HCT116 (cell line): ENCODE results near the gene TYW1. TPM values are rescaled to one million over a fixed set of nuclear protein-coding genes. Genes with fewer than 3 reads are reported as not detected.
"Not testable (repeated sequence)": the region's sequence is repeated elsewhere in the genome, so short reads cannot be mapped to it uniquely, and the experiment has no call there.

Experiments
- ATAC-seq: fragments of 200-7000 bp; cut with Tn5 transposase; 2 replicates; pipeline ENCODE4 v1.9.1; 2020; ENCODE audit warnings: mild to moderate bottlenecking, moderate library complexity
- BruUV-seq: library from RNA; stranded (reverse); fragments of 400-500 nt; replicated peaks from 2 replicates; lab custom pipeline; 2021; lab: Mats Ljungman, UMichigan
- CTCF ChIA-PET: fragments of 300-600 bp; sonication (Branson Sonifier 250); formaldehyde crosslinking; loops from one replicate; lab custom pipeline; 2021; ENCODE audit warnings: antibody characterized with exemption; lab: Charles Lee
- POLR2A ChIA-PET: fragments of 300-600, 350-600 bp; sonication (Branson Sonifier 250); formaldehyde crosslinking; loops from one replicate; lab custom pipeline; 2021; ENCODE audit warnings: antibody characterized with exemption; lab: Charles Lee
- RAD21 ChIA-PET, 2 experiments: fragments of 300-600 bp; sonication (Branson Sonifier 250); formaldehyde crosslinking; loops; one replicate each; lab custom pipeline; 2023; ENCODE audit warnings: low total read pairs in 2 of 2; ENCODE audit not compliant: uncharacterized antibody in 2 of 2, unreplicated experiment in 2 of 2, low non-redundant PET in 1 of 2; lab: Charles Lee
- DNase-seq: peaks from one replicate; pipeline ENCODE4 v3.0.0-alpha.2; 2010; ENCODE audit warnings: low read depth, low spot score
- H2AFZ ChIP-seq: fragments of 200-600 bp; shearing (Covaris generic), sonication (generic); 2 replicates; pipeline ENCODE4 v1.6.1; 2017; ENCODE audit warnings: low read depth, mixed run types, mixed read lengths, antibody characterized with exemption, low read length; ENCODE audit not compliant: poor library complexity, severe bottlenecking
- H3K27ac ChIP-seq: 2 replicates; pipeline ENCODE4 v1.5.1; 2012; ENCODE audit warnings: low read depth, low read length
- H3K27me3 ChIP-seq: fragments of 200-600 bp; sonication (generic); 2 replicates; pipeline ENCODE4 v1.6.1; 2016; ENCODE audit warnings: mixed run types, low read length, mixed read lengths; ENCODE audit not compliant: insufficient read depth
- H3K36me3 ChIP-seq, 2 experiments: fragments of 200-500 bp in 1 of 2; fragments of 200-600 bp in 1 of 2; sonication (Bioruptor generic) in 1 of 2; sonication (generic) in 1 of 2; 2 replicates each; pipeline versions ENCODE4 v1.5.1 to v1.6.1; 2014 to 2016; ENCODE audit warnings: low read length in 2 of 2, inconsistent platforms in 1 of 2, mixed read lengths in 1 of 2, mixed run types in 1 of 2; ENCODE audit not compliant: insufficient read depth in 2 of 2, control insufficient read depth in 1 of 2
- H3K4me1 ChIP-seq, 2 experiments: fragments of 200-600 bp in 1 of 2; sonication (generic) in 1 of 2; 2 replicates each; pipeline versions ENCODE4 v1.5.1 to v1.6.1; 2012 to 2017; ENCODE audit warnings: low read length in 2 of 2, inconsistent platforms in 1 of 2, mild to moderate bottlenecking in 1 of 2, mixed read lengths in 1 of 2, mixed run types in 1 of 2, moderate library complexity in 1 of 2; ENCODE audit not compliant: insufficient read depth in 2 of 2, control insufficient read depth in 1 of 2
- H3K4me2 ChIP-seq: fragments of 200-600 bp; sonication (generic); 2 replicates; pipeline ENCODE4 v1.6.1; 2017; ENCODE audit warnings: mixed run types, low read length, mixed read lengths
- H3K4me3 ChIP-seq, 2 experiments: fragments of 200-600 bp in 1 of 2; sonication (generic) in 1 of 2; replicated peaks in 1 of 2; 2 replicates each; pipeline ENCODE4 v1.5.1; 2011 to 2016; ENCODE audit warnings: low read length in 2 of 2, control low read depth in 1 of 2, low read depth in 1 of 2, mild to moderate bottlenecking in 1 of 2, mixed read lengths in 1 of 2, mixed run types in 1 of 2
- H3K79me2 ChIP-seq: fragments of 200-600 bp; sonication (generic); 2 replicates; pipeline ENCODE4 v1.6.1; 2017; ENCODE audit warnings: mild to moderate bottlenecking, mixed run types, low read length, moderate library complexity, mixed read lengths; ENCODE audit not compliant: insufficient read depth
- H3K9ac ChIP-seq: fragments of 200-600 bp; sonication (generic); 2 replicates; pipeline ENCODE4 v1.6.1; 2016; ENCODE audit warnings: low read length, mixed read lengths
- H3K9me2 ChIP-seq: fragments of 200-600 bp; sonication (generic), shearing (Covaris generic); 2 replicates; pipeline ENCODE4 v1.6.1; 2017; ENCODE audit warnings: mixed run types, mild to moderate bottlenecking, moderate library complexity; ENCODE audit not compliant: insufficient read depth
- H3K9me3 ChIP-seq, 2 experiments: fragments of 200-500 bp in 1 of 2; fragments of 200-600 bp in 1 of 2; sonication (Bioruptor generic) in 1 of 2; sonication (generic) in 1 of 2; 2 replicates each; pipeline ENCODE4 v1.6.1; 2014 to 2017; ENCODE audit warnings: low read length in 2 of 2, mixed read lengths in 2 of 2, inconsistent platforms in 1 of 2, low read depth in 1 of 2, mild to moderate bottlenecking in 1 of 2, mixed run types in 1 of 2, moderate library complexity in 1 of 2; ENCODE audit not compliant: control insufficient read depth in 1 of 2, insufficient read depth in 1 of 2
- H4K20me1 ChIP-seq: fragments of 200-600 bp; sonication (generic), shearing (Covaris generic); 2 replicates; pipeline ENCODE4 v1.6.1; 2017; ENCODE audit warnings: mixed run types, mild to moderate bottlenecking, moderate library complexity; ENCODE audit not compliant: insufficient read depth
- CBX3 ChIP-seq: IDR thresholded peaks from 2 replicates; pipeline ENCODE4 v1.6.1; 2012; ENCODE audit warnings: low read depth
- EGR1 ChIP-seq: IDR thresholded peaks from 2 replicates; pipeline ENCODE4 v1.6.1; 2012; ENCODE audit warnings: low read depth
- ELF1 ChIP-seq: IDR thresholded peaks from 2 replicates; pipeline ENCODE4 v1.6.1; 2012; ENCODE audit warnings: low read depth, borderline replicate concordance
- EZH2 ChIP-seq: fragments of 200-600 bp; sonication (generic); IDR thresholded peaks from 2 replicates; pipeline ENCODE4 v1.6.1; 2017; ENCODE audit warnings: antibody characterized with exemption, mixed run types
- EZH2phosphoT487 ChIP-seq: fragments of 200-600 bp; IDR thresholded peaks from 2 replicates; pipeline ENCODE4 v1.6.1; 2018; ENCODE audit warnings: antibody characterized with exemption, borderline replicate concordance
- FOSL1 ChIP-seq: IDR thresholded peaks from 2 replicates; pipeline ENCODE4 v1.6.1; 2012; ENCODE audit warnings: low read depth
- JUND ChIP-seq: IDR thresholded peaks from 2 replicates; pipeline ENCODE4 v1.6.1; 2012
- POLR2A ChIP-seq: IDR thresholded peaks from 2 replicates; pipeline ENCODE4 v1.7.0; 2011; ENCODE audit warnings: borderline replicate concordance; ENCODE audit not compliant: insufficient read depth, insufficient read length; ENCODE audit errors: extremely low read depth
- POLR2AphosphoS5 ChIP-seq: IDR thresholded peaks from 2 replicates; pipeline ENCODE4 v1.6.1; 2011; ENCODE audit warnings: mild to moderate bottlenecking, low read depth, low read length, moderate library complexity
- SIN3A ChIP-seq: IDR thresholded peaks from 2 replicates; pipeline ENCODE4 v1.6.1; 2012; ENCODE audit warnings: low read depth
- SP1 ChIP-seq: IDR thresholded peaks from 2 replicates; pipeline ENCODE4 v1.6.1; 2012; ENCODE audit warnings: low read depth
- SRF ChIP-seq: IDR thresholded peaks from 2 replicates; pipeline ENCODE4 v1.6.1; 2012; ENCODE audit warnings: low read depth
- TCF7L2 ChIP-seq: IDR thresholded peaks from 2 replicates; pipeline ENCODE4 v1.7.0; 2011; ENCODE audit warnings: borderline replicate concordance, inconsistent platforms; ENCODE audit not compliant: insufficient read depth, insufficient read length; ENCODE audit errors: extremely low read depth
- YY1 ChIP-seq: IDR thresholded peaks from 2 replicates; pipeline ENCODE4 v1.6.1; 2011; ENCODE audit warnings: low read length, low read depth, moderate library complexity, mild to moderate bottlenecking; ENCODE audit not compliant: insufficient replicate concordance; ENCODE audit errors: extremely low read depth
- ZFX ChIP-seq: fragments of 450-650 bp; IDR thresholded peaks from 2 replicates; pipeline ENCODE4 v1.6.1; 2017
- ZNF274 ChIP-seq: fragments of 200-500 bp; sonication (Bioruptor generic); IDR thresholded peaks from 2 replicates; pipeline ENCODE4 v1.6.1; 2014; ENCODE audit warnings: mild to moderate bottlenecking, low read depth, low read length, inconsistent platforms
- intact Hi-C: fragments of 100-400 bp; cut with micrococcal nuclease; formaldehyde crosslinking; loops from 2 replicates; pipeline ENCODE4 v1.10.0; 2022
- total RNA-seq: library from RNA; stranded (reverse); gene quantifications from one replicate; pipeline ENCODE4 v1.2.1, GENCODE V29; 2021; ENCODE audit not compliant: unreplicated experiment
- TF ChIP-seq, protein P1 (sequence below): IDR thresholded peaks from 2 replicates; pipeline ENCODE4 v1.6.1; 2012
- TF ChIP-seq, protein P2 (sequence below), 3 experiments: fragments of 200-600 bp in 1 of 3; sonication (generic) in 1 of 3; IDR thresholded peaks in 2 of 3; conservative IDR thresholded peaks in 1 of 3; 2 replicates each; pipeline ENCODE4 v1.5.1; 2012 to 2017; ENCODE audit warnings: low read depth in 2 of 3, low read length in 2 of 3, antibody characterized with exemption in 1 of 3, borderline replicate concordance in 1 of 3, control low read depth in 1 of 3, mild to moderate bottlenecking in 1 of 3, mixed read lengths in 1 of 3, mixed run types in 1 of 3, moderate library complexity in 1 of 3; ENCODE audit not compliant: insufficient read depth in 1 of 3

The TYW1 gene
- total RNA-seq, 1 experiment from 2014 or later, result 16.6 TPM

DNA sequence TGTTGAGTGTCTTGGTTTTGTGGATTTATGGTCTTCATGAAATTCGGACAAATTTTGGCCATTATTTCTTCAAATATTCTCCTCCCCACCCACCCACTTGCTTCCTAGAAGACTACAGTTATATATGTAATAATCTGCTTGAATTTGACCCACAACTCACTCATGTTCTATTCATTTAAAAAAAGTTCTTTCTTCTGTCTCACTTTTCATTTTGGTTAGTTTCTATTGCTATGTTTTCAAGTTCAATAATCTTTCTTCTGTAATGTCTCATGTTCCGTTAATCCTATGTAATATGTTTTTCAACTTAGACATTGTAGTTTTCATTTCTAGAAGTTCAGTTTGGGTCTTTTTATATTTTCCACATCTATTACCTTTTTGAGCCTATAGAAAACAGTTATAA is 55.5 kb downstream of the TYW1 start:
- H3K9me3 ChIP-seq, H3K9me2 ChIP-seq, H3K4me2 ChIP-seq, H2AFZ ChIP-seq, BruUV-seq, H3K4me1 ChIP-seq, H3K9ac ChIP-seq, CTCF ChIA-PET, H3K27me3 ChIP-seq, POLR2A ChIA-PET, intact Hi-C loops, ATAC-seq, DNase-seq, RAD21 ChIA-PET, H4K20me1 ChIP-seq, H3K36me3 ChIP-seq, H3K79me2 ChIP-seq, H3K27ac ChIP-seq, H3K4me3 ChIP-seq: not testable (repeated sequence)

DNA sequence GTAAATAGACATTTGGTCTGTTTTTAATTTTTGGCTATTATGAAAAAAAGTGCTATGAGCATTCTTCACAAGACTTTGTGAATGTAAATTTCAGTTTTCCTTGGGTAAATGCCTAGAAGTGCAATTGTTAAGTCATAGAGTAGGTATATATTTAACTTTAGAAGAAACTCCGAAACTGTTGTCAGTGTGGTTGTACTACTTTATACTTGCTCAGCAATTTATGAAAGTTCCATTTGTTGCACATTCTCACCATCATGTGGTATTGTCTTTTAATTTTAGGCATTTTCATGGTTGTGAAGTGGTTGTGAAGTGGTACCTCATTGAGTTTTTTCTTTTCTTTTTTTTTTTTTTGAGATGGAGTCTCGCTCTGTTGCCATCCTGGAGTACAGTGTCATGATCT is 60.0 kb downstream of the TYW1 start:
- TF ChIP-seq CBX3, result no peak
- no peak for TF ChIP-seq YY1
- TF ChIP-seq, protein P1, sequence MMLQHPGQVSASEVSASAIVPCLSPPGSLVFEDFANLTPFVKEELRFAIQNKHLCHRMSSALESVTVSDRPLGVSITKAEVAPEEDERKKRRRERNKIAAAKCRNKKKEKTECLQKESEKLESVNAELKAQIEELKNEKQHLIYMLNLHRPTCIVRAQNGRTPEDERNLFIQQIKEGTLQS, result no peak
- TF ChIP-seq, protein P2, sequence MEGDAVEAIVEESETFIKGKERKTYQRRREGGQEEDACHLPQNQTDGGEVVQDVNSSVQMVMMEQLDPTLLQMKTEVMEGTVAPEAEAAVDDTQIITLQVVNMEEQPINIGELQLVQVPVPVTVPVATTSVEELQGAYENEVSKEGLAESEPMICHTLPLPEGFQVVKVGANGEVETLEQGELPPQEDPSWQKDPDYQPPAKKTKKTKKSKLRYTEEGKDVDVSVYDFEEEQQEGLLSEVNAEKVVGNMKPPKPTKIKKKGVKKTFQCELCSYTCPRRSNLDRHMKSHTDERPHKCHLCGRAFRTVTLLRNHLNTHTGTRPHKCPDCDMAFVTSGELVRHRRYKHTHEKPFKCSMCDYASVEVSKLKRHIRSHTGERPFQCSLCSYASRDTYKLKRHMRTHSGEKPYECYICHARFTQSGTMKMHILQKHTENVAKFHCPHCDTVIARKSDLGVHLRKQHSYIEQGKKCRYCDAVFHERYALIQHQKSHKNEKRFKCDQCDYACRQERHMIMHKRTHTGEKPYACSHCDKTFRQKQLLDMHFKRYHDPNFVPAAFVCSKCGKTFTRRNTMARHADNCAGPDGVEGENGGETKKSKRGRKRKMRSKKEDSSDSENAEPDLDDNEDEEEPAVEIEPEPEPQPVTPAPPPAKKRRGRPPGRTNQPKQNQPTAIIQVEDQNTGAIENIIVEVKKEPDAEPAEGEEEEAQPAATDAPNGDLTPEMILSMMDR (IDR thresholded peaks at IDR 0.05 in 2 of 3, conservative IDR thresholded peaks at IDR 0.05 in 1 of 3; ENCODE audit: borderline replicate concordance in 1 of 3, insufficient read depth in 1 of 3, low read depth in 2 of 3, low read length in 2 of 3), result no peak
- no peak for TF ChIP-seq POLR2AphosphoS5
- no peak for TF ChIP-seq ZFX
- TF ChIP-seq TCF7L2, result no peak
- TF ChIP-seq EGR1, result no peak
- TF ChIP-seq ELF1, result no peak
- no peak for TF ChIP-seq SRF
- TF ChIP-seq SP1, result no peak
- no peak for TF ChIP-seq JUND
- no peak for TF ChIP-seq EZH2phosphoT487
- no peak for TF ChIP-seq ZNF274
- no peak for TF ChIP-seq SIN3A
- no peak for TF ChIP-seq EZH2
- no peak for TF ChIP-seq FOSL1
- no peak for TF ChIP-seq POLR2A
- TF ChIP-seq, all 23 proteins: peak for 0
- no peak for ATAC-seq
- Histone ChIP-seq H3K27me3 (no peaks in the 10 kb centered on the region), H3K9me3 (no peaks in the 10 kb centered on the region), H3K9me2 (no peaks in the 10 kb centered on the region), H4K20me1 (no peaks in the 10 kb centered on the region), H3K9ac (no peak overlapping the region), H3K36me3 (no peaks in the 10 kb centered on the region), H3K27ac (no peak overlapping the region), H3K4me3 (no peak overlapping the region), H3K79me2 (no peaks in the 10 kb centered on the region), H3K4me1 (no peaks in the 10 kb centered on the region), H2AFZ (no peak overlapping the region), H3K4me2 (no peak overlapping the region)
- BruUV-seq, result no TSS peak
- no peak for DNase-seq
- RAD21 ChIA-PET, result no interaction called here
- CTCF ChIA-PET, result no interaction called here
- intact Hi-C loops, result no loop called here
- POLR2A ChIA-PET, result no interaction called here
